HG03108 (cell line): ENCODE measurements around the gene FOXP3.
"Not testable (repeated sequence)": the region's sequence is repeated elsewhere in the genome, so short reads cannot be mapped to it uniquely, and the experiment has no call there.

ENCODE experiments used
- ATAC-seq: cut with Tn5 transposase; IDR thresholded peaks from one replicate; pipeline ENCODE4 v1.9.1; 2021; ENCODE audit warnings: moderate library complexity; ENCODE audit not compliant: unreplicated experiment

FOXP3 gene, protein sequence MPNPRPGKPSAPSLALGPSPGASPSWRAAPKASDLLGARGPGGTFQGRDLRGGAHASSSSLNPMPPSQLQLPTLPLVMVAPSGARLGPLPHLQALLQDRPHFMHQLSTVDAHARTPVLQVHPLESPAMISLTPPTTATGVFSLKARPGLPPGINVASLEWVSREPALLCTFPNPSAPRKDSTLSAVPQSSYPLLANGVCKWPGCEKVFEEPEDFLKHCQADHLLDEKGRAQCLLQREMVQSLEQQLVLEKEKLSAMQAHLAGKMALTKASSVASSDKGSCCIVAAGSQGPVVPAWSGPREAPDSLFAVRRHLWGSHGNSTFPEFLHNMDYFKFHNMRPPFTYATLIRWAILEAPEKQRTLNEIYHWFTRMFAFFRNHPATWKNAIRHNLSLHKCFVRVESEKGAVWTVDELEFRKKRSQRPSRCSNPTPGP

DNA sequence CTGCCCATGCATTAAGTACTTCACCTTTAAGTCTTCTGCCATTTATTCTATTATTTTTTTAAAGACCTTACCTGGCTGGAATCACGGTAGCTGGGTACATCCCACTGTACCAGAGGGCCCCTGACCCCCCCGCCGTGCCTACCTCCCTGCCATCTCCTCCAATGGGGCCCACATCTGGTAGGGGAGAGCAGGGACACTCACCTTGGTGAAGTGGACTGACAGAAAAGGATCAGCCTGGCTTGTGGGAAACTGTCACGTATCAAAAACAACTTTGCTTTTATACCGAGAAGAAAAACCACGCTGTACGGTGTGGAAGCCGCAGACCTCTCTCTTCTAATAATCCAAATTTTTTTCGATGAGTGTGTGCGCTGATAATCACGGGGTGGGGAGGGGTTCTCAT lies at the start of gene FOXP3:
TSS of gene FOXP3 (minus strand) at position 251 of the 400 bp plus-strand sequence. CDS start 6,205 bp downstream, outside the sequence.
- ATAC-seq, result no peak

DNA sequence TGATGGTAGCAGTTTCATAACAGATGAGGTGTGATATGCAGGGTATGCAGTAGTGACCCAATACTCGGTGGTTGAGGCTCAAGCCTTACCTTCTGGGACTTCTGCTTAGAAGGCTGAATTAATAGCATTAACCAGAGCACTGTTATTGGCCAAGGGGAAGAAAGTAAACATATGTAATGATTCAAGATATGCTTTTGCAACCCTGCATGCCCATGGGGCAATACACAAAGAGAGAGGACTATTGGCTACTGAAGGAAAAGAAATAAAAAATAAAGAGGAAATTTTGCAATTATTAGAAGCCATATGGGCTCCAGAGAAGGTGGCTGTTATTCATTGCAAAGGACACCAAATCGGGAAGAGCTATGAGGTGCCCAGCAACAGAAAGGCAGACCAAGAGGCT lies 47.7 kb upstream of the FOXP3 start:
- no peak for ATAC-seq

DNA sequence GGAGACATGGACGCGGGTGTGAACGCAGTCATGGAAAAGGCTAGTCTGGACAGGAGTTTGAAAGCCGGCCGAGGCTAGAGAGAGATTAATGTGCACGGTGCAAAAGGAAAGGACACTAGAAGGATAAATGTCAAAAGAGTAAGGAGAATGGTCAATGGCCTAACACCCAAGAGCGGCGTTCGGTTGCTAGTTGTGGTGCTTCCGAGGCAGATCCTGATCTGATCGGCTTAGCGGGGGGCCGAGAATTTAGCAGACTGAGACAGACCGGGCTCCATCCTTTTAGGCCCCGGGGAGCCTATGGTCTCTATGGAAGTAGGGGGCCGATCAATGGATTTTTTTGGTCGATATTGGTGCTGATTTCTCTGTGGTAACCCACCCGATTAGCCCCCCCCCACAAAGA lies 45.9 kb upstream of the FOXP3 start:
- ATAC-seq, result no peak

DNA sequence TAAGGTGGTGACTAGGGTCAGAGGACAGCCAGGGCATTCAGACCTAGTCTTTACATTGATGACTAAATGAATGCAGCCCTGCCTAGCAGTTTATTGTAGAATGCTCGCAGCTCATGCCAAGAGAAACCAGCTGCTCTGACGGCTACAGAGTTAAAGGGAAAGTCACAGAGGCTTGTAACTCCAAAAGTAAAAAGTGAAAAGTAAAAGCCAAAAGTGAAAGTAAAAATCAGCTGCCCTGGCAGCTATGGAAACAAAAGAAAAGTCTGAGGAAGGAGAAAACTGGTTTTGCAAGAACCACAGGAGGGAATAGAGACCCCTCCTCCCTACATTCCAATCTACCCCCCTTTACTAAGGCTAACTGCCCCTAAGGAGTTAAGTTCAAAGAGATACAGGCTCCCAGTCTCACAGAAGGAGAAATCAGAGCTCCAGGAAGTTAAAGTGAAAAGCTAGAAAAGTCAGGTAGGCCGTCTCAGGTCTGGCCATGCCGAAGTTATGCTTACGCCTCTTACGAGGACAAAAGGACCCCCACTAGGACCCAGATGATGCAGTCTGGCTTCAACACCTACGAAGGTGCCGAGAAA lies 45.0 kb upstream of the FOXP3 start:
- ATAC-seq, result no peak

DNA sequence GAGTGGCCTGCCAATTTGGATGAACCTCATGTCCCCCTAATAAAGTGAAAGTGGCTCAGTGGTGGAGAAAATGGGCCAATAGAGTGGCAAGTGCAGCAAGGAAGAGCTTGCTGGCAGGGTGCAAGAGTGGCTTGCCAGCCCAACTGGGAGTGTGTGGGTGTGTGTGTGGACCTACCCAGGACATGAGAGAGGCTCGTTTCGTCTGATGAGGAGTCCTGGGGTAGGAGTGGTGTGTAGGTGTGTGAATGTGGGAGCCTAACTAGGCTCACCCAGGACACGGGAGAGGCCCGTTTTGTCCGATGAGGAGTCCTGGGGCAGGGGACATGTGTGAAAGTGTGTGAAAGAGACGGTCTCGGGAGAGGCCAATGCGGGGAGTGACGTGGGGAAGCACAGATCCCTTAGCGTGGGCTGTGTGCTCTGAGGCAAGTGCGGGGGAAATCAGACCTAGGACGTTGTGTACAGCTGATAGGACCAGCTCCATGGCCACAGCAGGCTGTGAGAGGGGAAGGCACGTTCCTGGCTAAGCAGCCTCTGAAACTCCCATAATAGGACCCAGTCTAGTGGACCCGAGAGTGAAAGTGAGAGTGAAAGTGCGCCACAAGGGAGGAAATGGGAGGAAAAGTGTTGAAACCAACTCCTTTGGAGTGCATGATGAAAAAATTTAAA lies 44.2 kb upstream of the FOXP3 start:
- no peak for ATAC-seq

DNA sequence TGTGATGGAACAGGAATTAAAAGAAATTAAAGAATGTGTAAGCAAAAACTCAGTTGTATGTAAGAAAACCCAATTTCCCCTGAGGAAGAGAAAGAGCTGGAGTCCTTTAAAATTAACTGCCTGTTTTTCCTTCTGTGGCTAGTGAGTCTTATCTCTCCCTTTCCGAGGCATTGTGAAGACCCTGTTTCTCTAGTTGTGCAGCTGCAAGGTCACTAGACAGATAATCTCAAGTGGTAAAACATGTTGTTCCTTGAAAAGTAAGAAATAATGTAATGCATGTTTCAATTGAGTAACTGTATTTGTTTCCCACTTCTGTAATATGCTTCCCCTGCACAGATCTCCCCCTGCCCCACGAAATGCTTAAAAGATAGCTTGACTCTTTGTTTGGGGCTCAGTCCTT lies 43.3 kb upstream of the FOXP3 start:
- not testable (repeated sequence) for ATAC-seq

DNA sequence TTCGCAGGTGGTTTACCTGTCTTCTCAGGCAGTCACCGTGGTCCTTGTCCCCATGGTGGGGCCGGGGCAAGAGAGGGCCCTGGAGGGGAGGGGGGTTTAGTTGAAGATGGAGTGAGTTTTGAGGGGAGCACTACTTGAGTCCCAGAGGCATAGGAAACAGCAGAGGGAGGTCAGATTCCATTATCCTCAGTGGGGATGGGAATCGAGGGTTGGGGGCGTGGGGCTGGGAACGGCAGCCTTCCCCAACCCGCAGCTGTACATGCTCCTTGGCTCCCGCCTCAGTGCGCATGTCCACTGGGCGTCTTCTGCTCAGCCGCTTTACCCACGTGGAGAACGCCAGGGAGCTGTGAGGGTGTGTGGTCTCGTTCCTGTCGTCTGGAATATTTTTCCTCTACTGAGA lies 38.8 kb upstream of the FOXP3 start, which contains the start of gene GAGE10:
TSS of gene GAGE10 (plus strand) at position 301 of the 400 bp plus-strand sequence. CDS start 1,214 bp downstream, outside the sequence.
- ATAC-seq, result no peak

DNA sequence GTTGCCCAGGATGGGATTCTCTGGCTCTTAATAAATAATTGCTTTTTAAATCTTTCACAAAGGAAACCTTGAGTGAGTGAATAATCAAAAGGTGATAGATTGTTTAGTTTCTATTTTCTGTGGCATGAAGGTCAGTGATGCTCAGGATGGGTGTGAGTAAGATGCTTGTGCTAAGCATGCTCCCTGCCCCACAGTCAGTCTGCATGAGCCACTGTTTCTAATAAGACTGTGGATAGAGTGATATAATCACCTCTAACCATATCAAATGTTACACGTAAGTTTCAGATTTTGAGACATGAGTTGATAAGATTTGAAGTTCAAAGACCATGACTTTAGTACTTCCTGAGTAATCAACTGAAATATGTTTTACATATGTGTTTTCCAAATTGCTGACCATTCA lies 36.2 kb upstream of the FOXP3 start:
- no peak for ATAC-seq

DNA sequence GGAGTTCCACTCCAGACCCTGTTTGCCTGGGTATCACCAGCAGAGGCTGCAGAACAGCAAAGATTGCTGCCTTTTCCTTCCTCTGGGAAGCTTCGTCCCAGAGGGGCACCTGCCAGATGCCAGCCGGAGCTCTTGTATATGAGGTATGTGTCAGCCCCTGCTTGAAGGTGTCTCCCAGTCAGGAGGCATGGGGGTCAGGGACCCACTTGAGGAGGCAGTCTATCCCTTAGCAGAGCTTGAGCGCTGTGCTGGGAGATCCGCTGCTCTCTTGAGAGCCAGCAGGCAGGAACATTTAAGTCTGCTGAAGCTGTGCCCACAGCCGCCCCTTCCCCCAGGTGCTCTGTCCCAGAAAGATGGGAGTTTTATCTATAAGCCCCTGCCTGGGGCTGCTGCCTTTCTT lies 34.8 kb upstream of the FOXP3 start:
- not testable (repeated sequence) for ATAC-seq

DNA sequence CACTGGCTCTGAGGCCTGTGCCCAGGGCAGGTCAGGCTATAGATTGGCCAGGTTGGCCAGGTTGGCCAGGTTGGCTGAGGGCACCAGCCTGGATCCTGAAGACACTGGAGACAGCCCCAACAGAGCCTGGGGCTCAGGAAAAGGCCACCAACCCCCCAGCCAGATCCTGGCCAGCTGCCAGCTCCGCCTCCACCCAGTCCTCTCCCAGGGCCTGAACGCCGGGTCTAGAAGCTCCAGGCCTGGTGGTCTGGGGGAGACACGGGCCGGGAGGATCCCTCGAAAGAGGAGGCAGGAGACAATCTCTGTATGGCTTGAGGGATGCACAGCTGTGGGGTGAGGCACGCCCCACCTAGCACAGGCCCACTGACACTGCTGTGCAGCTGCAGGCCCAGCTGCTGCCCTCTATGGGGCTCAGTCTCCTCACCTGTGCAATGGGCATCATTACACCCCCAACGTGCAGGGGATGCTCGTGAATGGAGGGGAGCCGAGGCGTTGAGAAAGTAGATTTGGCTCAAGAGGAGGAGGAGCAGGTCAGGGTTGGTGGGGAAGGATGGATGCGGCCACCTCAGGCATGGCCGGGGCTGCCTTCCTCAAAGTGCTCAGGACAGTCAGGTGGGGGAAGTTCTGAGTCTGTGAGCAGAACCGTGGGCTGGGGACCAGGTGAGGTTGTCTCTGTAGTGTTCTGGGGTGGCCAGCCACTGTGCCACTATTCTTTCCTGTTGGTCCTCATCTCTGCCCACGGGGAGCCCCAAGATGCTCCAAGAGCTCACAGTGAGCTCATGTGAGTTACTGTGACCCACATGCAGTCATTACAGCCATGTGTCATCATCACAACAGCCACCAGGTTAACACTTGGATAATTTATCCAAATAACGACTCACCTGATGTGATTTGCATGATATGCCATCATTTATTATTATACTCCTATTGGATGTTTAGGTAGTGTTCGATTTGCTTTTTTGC lies 28.2 kb upstream of the FOXP3 start:
- no peak for ATAC-seq

DNA sequence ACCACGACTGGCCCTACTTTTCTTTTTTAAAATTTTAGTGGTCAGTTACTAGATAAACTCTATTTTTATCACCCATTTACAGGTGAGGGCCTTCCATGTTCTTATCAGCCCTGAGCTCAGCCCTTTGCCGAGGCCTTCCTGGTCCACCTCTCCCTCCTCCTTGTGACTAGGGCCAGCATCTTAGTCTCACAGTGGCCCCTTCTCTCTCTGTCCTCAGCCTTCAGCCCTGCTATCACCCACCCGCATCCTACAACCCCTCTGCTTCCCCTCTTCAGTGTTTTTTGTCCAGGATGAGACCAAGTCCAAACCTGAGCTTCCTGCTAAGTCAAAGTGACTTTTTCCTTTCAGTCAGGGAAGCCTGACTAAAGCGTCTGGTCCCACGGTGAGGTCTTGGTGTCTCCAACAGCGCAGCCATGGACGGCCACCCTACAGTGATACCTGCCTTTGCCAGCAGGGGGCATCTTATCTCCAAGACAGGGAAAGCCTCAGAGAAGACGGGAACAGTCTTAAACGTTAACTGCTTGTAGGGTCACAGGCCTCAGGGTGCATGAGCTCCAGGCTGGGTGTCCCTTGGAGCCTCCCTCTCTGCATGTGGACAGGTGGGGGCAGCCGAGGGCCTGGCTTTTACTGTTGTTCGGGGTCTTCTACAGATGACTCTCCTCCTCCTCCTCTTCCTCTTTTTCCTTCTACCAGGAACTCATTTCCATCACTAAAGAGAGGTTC lies 27.3 kb upstream of the FOXP3 start:
- no peak for ATAC-seq

DNA sequence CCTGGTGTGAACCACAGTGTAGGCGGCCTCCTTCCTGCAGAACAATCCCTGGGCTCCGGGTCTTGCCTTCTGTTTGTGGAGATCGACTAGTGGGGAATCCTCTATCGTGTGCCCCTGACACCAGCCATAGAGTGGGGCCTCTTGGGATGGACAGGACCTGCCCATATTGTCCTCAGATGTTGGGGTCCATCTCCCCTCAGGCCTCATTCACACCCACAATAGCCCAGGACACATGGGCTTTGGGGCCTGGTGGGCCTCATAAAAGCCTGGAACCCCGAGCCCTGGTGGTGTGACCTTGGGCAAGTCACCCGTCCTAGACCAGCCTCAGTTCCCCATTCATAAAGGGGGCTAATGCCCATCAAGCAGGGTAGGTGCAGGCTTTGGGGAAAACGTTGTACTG lies 25.7 kb upstream of the FOXP3 start:
- ATAC-seq, result no peak

DNA sequence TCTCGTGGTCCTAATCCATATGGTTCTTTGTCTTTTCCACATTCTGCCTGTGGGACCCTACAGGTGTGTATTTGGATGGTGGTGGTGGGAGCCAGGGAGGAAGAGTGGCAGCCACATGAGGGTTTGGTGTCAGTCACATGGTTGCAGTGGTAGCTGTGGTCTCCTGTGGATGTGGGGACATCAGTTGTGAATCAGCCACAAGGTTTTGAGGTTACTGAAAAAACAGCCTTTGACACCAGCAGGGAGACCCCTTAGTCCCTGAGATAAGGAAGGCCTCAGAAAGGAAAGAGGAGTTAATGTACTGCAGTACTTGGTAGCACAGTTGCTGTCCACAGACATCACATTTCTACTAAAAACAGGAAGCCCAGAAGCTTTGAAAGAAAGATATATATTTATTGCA lies 23.2 kb upstream of the FOXP3 start:
- no peak for ATAC-seq

DNA sequence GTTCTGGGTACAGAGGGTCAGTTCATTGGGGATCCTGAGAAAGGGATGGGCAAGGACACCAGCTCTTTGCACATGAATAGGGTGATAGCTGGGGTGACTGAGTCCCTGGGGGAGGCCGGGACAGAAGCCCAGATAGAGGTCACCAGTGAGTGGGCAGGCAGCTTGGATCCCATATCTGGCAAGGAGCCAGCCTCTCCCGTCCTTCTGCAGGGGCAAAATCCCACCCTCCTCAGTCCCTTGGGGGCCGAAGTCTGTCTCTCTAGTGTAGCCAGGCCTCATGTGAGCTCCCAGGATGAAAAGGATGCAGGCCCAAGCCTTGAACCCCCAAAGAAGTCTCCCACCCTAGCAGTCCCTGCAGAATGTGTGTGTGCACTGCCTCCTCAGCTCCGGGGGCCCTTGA lies 22.1 kb upstream of the FOXP3 start:
- no peak for ATAC-seq

DNA sequence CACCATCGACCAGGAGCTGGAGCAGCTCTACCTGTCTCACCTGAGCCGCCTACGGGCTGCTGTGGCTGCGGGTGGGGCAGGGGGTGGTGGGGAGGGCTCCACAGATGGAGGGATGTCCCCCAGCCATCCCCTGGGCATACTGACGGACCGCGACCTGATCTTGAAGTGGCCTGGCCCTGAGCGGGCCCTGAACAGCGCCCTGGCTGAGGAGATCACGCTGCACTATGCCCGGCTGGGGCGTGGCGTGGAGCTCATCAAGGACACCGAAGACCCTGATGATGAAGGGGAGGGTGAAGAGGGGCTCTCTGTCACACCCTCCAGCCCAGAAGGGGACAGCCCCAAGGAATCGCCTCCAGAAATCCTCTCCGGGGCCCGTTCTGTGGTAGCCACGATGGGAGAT lies 21.6 kb upstream of the FOXP3 start:
- no peak for ATAC-seq

DNA sequence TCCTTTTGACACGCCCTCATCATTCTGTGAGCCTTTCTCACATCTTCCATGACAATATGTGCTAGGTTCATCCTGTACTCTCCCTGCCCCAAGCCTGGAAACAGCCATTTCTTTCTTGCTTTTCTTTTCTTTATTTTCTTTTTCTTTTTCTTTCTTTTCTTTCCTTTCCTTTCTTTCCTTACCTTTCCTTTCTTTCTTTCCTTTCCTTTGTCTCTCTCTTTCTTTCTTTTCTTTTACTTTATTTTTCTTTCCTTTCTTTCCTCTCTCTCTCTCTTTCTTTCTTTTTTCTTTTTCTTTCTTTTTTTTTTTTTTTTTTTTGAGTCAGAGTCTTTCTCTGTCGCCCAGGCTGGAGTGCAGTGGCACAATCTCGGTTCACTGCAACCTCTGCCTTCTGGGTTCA lies 19.7 kb upstream of the FOXP3 start:
- no peak for ATAC-seq

DNA sequence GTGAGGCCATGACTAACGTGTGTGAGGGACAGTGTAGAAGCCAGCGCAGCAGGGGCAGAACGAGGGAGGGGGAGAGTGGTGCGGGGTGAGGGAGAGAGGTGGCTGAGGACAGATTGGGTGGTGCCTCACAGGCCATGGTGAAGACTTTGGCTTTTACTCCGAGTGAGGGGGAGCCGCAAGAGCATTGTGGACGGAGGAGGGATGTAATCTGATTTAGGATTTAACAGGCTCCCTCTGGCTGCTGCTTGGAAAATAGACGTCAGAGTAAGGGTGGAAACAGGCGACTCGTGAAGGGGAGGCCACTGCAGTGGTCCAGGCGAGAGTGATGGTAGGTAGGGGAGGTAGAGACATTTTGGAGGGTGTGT lies 18.1 kb upstream of the FOXP3 start:
- no peak for ATAC-seq

DNA sequence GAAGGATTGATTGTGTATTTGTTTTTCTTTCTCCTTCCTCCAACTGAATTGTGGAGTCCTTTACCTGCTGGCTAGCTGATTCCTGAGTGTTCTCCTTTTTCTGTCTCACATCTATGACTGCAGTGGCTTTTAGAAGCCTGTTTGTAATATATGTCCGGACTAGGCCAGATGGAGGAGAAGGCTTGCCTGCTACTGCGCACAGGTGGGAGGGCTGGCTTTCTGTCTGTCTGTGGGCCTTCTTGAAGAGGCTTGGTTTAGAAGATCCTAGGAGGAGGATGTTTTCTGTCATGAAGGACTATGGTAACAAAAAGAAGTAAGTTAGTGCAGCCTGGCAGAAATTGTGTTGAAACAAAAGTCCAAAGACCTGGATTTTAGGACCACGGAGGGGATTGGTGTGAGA lies 13.6 kb upstream of the FOXP3 start:
- no peak for ATAC-seq

DNA sequence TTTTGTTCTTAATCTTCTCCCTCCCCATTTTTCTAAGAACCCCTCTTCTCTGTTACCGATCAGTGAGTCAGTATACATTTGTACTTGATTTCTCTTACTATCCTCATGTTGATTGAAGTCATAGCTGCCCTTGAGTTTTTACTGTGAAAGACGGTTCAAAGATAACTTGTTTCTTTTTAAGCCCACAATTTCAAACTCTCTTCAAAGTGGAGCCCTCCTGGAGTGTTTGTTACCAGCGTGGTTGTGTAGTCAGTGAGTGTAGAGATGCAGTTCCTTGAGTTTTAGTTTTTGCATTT lies 13.0 kb upstream of the FOXP3 start:
- ATAC-seq, result no peak
